Adrenal gland (tissue), 5 donors: Measurements from ENCODE around the gene ROBO4.

Experiments
- CTCF ChIP-seq, 6 experiments: fragments of 450-650 bp in 4 of 6; fragments of 200-600 bp in 2 of 6; sonication (generic) in 1 of 6; IDR thresholded peaks; 1 replicate in 5 of 6; 2 replicates in 1 of 6; pipeline versions ENCODE4 v1.5.1 to v1.8.0; 2016 to 2021; ENCODE audit warnings: antibody characterized with exemption in 6 of 6, mild to moderate bottlenecking in 2 of 6, moderate library complexity in 1 of 6
- POLR2A ChIP-seq, 2 donors: fragments of 450-650 bp; IDR thresholded peaks; one replicate each; pipeline ENCODE4 v1.6.1; 2017; ENCODE audit warnings: antibody characterized with exemption in 2 of 2, mild to moderate bottlenecking in 2 of 2, moderate library complexity in 1 of 2
- donor health status: DM: no; HTN: no; CAD: no.

GRCh38 chr11:124865181-124865901 lies 32.3 kb downstream of the ROBO4 start, which contains the start of gene ROBO3:
- TF ChIP-seq CTCF (IDR thresholded peaks at IDR 0.05) (no peak), POLR2A (IDR thresholded peaks at IDR 0.05) (no peak)
